ENCODE measurements around the gene SMYD3.

Gene SMYD3

DNA sequence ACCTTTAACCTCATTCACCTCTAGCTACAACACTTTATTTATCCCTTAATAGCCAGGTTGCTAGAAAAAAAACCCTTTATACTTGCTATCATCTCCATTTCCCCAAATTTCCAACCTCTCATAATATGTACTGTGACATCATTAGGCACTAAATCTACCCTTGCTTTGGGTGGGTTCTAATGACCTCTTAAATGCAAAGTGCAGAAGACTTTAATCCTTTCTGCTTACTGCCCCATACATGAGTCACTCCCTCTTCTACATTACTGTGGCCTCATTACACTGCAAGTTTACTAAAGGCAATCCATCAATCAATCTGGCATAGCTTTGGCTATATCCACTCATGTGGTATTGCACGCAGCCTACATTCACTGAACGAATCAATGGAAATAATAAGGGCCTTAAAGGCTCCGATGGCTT, 353.3 kb downstream of the SMYD3 start:
- Histone ChIP-seq H3K4me3 (ENCODE audit: low read depth, low read length) (no peak overlapping the region), H3K9me3 (no peaks in the 10 kb centered on the region; the same call in 1 of the 2 replicates), H3K4me1 (no peaks in the 10 kb centered on the region), H3K36me3 (no peaks in the 10 kb centered on the region), H3K27me3 (no peaks in the 10 kb centered on the region)
- DNase-seq: no peak
- TF ChIP-seq, protein P1, sequence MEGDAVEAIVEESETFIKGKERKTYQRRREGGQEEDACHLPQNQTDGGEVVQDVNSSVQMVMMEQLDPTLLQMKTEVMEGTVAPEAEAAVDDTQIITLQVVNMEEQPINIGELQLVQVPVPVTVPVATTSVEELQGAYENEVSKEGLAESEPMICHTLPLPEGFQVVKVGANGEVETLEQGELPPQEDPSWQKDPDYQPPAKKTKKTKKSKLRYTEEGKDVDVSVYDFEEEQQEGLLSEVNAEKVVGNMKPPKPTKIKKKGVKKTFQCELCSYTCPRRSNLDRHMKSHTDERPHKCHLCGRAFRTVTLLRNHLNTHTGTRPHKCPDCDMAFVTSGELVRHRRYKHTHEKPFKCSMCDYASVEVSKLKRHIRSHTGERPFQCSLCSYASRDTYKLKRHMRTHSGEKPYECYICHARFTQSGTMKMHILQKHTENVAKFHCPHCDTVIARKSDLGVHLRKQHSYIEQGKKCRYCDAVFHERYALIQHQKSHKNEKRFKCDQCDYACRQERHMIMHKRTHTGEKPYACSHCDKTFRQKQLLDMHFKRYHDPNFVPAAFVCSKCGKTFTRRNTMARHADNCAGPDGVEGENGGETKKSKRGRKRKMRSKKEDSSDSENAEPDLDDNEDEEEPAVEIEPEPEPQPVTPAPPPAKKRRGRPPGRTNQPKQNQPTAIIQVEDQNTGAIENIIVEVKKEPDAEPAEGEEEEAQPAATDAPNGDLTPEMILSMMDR (IDR thresholded peaks at IDR 0.05; ENCODE audit: low read depth, low read length): no peak

DNA sequence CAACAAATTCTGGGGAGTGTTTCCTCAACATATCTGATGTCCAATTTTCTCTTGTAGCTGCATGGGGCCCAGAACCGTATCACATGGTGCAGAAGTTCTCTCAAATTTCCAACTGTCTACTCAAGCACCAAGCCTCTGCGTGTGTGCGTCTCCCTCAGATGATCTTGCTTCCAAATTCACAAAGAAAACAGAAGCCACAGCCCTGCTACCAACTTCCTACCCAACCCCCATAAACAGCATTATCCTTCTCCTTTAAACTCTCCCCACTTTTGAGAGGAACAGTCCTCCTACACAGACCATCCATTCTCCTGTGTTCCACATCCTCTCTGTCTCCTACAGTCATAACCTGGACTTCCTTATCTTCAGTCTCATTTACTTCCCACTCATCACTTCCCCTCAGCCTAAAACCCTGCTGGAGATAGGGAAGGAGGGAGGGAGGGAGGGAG, 354.1 kb downstream of the SMYD3 start:
- TF ChIP-seq, protein P1 (IDR thresholded peaks at IDR 0.05; ENCODE audit: low read depth, low read length): no peak
- Histone ChIP-seq H3K4me3 (ENCODE audit: low read depth, low read length) (no peak overlapping the region), H3K4me1 (no peaks in the 10 kb centered on the region), H3K9me3 (no peaks in the 10 kb centered on the region; the same call in 1 of the 2 replicates), H3K36me3 (no peaks in the 10 kb centered on the region), H3K27me3 (no peaks in the 10 kb centered on the region)
- no peak for DNase-seq

DNA sequence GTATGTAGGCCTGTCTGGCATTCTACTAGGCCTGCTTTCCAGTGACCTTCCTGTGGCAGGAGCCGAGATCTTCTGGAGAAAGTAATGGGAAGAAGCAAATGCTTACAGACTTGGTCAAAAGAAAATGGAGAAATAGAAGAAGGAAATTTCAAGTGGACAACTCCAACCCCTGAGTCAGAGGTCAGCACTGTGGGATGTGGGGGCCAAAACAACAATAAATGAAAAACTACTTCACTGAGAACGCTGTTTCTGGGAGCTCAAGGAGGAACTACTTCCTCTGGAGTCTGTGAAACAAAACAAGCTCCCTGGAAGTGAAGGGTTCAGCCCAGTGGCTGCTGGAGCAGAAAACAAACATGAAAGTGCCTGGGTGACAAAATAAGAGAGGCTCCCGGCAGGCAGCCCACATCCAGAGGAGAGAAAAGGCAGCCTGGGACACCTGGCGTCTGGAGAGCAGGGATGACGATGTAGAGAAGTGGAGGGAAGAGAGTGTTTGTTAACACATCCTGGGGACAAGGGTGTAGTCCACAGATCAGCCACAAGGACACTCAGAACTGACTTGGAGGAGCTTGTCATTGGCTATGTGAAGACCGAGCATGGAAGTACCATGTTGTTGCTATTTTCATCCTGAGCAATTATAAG, 355.2 kb downstream of the SMYD3 start:
- H3K9me3 ChIP-seq: no peaks in the 10 kb centered on the region; the same call in 1 of the 2 replicates
- no peaks in the 10 kb centered on the region for H3K36me3 ChIP-seq
- no peak for DNase-seq
- H3K4me1 ChIP-seq: peaks cover 4% of the 10 kb centered on the region; the same call in 1 of the 2 replicates
- H3K27me3 ChIP-seq: no peaks in the 10 kb centered on the region
- H3K4me3 ChIP-seq (ENCODE audit: low read depth, low read length): no peak overlapping the region
- TF ChIP-seq, protein P1 (IDR thresholded peaks at IDR 0.05; ENCODE audit: low read depth, low read length): peak; percentile 18

DNA sequence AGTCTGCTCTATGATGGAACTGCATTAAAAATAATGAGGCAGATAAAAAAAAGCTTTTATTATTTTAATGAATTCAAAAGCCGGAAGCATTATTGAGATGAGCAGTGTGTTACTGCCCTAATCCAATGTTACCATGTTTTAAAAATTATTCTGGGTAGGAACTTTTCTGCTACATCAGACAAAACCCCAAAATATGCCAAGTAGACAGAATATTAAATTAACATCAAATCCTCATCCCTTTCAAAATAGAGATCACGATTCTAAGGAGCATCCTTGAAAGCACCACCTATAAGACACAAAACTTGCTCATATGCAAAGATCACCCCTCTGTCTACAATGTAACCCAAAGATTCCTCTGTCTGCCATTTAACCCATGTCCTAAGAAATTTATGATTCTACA, 357.5 kb downstream of the SMYD3 start:
- H3K36me3 ChIP-seq: no peaks in the 10 kb centered on the region
- H3K4me1 ChIP-seq: peaks cover 7% of the 10 kb centered on the region
- no peaks in the 10 kb centered on the region for H3K27me3 ChIP-seq
- TF ChIP-seq, protein P1 (IDR thresholded peaks at IDR 0.05; ENCODE audit: low read depth, low read length): no peak
- no peak overlapping the region for H3K4me3 ChIP-seq (ENCODE audit: low read depth, low read length)
- DNase-seq: no peak
- H3K9me3 ChIP-seq: no peaks in the 10 kb centered on the region; the same call in 1 of the 2 replicates

DNA sequence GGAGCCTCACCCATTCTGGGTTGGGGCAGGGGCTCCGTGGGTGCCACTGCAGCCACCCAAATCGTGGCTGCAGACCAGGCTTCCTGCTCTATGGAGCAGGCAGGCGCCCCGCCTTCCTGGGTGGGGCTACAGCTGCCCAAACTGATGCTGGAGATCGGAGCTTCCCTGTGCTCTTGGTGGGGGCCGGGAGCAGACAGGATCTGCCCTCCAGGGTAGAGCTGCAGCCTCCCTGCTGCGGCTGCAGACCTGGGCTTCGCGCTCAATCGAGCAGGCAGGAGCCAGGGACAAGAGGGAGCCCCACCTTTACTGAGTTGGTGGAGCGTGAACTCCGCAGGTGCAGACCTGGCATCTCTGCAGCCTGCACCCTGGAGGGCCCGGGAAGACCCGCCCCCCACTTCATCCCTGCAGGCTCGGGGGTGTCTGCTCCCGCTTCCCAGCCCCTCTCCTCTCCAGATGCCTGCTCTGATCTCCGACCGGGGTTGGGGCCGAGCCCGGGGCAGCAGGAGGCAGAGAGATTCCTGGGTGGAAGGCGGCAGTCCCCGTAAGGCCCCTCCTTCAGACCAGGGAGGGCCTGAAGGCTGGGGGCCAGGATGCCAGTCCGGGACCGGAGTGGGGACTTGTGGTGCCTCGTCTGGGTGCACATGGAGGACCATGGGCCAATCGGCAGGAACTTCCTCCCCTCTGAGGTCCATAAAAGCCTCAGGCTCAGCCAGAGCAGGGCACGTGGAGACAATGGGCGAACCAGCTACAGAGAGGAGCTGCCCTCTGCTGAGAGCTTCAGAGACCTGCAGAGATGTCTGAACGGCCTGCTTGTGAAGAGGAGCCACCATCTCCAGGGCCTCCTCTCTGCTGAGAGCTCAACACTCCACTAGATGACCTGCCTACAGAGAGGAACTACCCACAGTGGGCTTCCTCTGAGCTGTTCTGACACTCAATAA, 359.3 kb downstream of the SMYD3 start:
- Histone ChIP-seq H3K9me3 (peaks cover 1% of the 10 kb centered on the region; the same call in 1 of the 2 replicates), H3K27me3 (no peaks in the 10 kb centered on the region), H3K36me3 (no peaks in the 10 kb centered on the region), H3K4me1 (peaks cover 9% of the 10 kb centered on the region), H3K4me3 (ENCODE audit: low read depth, low read length) (peak overlapping the region; percentile 66)
- DNase-seq: peak; percentile 76
- TF ChIP-seq, protein P1 (IDR thresholded peaks at IDR 0.05; ENCODE audit: low read depth, low read length): peak; percentile 55
